ENCODE measurements around the gene YTHDF1. TPM values are rescaled to one million over a fixed set of nuclear protein-coding genes. Genes with fewer than 3 reads are reported as not detected.

YTHDF1 gene
- polyA plus RNA-seq, 1 experiment: 17.5 TPM

GRCh38 chr20:63208346-63208909 lies 7.5 kb downstream of the YTHDF1 start:
- no peaks in the 10 kb centered on the region for H3K27me3 ChIP-seq (ENCODE audit: control insufficient read depth, insufficient read depth, low read length)
- ChIA-PET CTCF (interaction anchor here (0.7 to 6.3 kb wide), 2 partner anchors 16 to 102 kb away, joined by 3 to 25 read pairs; no protein-coding TSS in a partner anchor), POLR2A (no interaction called here)
- DNase-seq (ENCODE audit: low read depth): no peak
- H3K36me3 ChIP-seq (ENCODE audit: control insufficient read depth, insufficient read depth, low read length): peaks cover 30% of the 10 kb centered on the region
- H3K4me3 ChIP-seq (ENCODE audit: low read depth, low read length): no peak overlapping the region
- TF ChIP-seq CTCF (IDR thresholded peaks at IDR 0.05; ENCODE audit: insufficient read depth, low read depth, low read length): no peak

- Histone ChIP-seq H3K36me3 (ENCODE audit: control insufficient read depth, insufficient read depth, low read length) (peaks cover 37% of the 10 kb centered on the region), H3K27me3 (ENCODE audit: control insufficient read depth, insufficient read depth, low read length) (no peaks in the 10 kb centered on the region), H3K4me3 (ENCODE audit: low read depth, low read length) (no peak overlapping the region)
- no peak for DNase-seq (ENCODE audit: low read depth)
- TF ChIP-seq CTCF (IDR thresholded peaks at IDR 0.05; ENCODE audit: insufficient read depth, low read depth, low read length): no peak
- ChIA-PET POLR2A (no interaction called here), CTCF (interaction anchor here (0.7 to 6.3 kb wide), 6 partner anchors 8 to 24 kb away, joined by 3 to 25 read pairs (median 4); no protein-coding TSS in a partner anchor)
Observed at GRCh38 chr20:63206878-63207277, 9.1 kb downstream of the YTHDF1 start.

- ChIA-PET CTCF (interaction anchor here (0.6 to 6.3 kb wide), 4 partner anchors 18 to 590 kb away, joined by 3 to 25 read pairs (median 4); no protein-coding TSS in a partner anchor), POLR2A (no interaction called here)
- Histone ChIP-seq H3K27me3 (ENCODE audit: control insufficient read depth, insufficient read depth, low read length) (no peaks in the 10 kb centered on the region), H3K4me3 (ENCODE audit: low read depth, low read length) (no peak overlapping the region), H3K36me3 (ENCODE audit: control insufficient read depth, insufficient read depth, low read length) (peaks cover 38% of the 10 kb centered on the region)
- no peak for TF ChIP-seq CTCF (IDR thresholded peaks at IDR 0.05; ENCODE audit: insufficient read depth, low read depth, low read length)
- DNase-seq (ENCODE audit: low read depth): no peak
Observed at GRCh38 chr20:63205896-63206295, 10.0 kb downstream of the YTHDF1 start.

GRCh38 chr20:63204362-63204761 lies 11.6 kb downstream of the YTHDF1 start:
- Histone ChIP-seq H3K36me3 (ENCODE audit: control insufficient read depth, insufficient read depth, low read length) (peaks cover 32% of the 10 kb centered on the region), H3K4me3 (ENCODE audit: low read depth, low read length) (no peak overlapping the region), H3K27me3 (ENCODE audit: control insufficient read depth, insufficient read depth, low read length) (no peaks in the 10 kb centered on the region)
- TF ChIP-seq CTCF (IDR thresholded peaks at IDR 0.05; ENCODE audit: insufficient read depth, low read depth, low read length): no peak
- DNase-seq (ENCODE audit: low read depth): no peak
- ChIA-PET CTCF (interaction anchor here (1.2 to 6.3 kb wide), 4 partner anchors 9 to 21 kb away, joined by 3 to 25 read pairs (median 8); partner anchors contain the start of gene YTHDF1), POLR2A (no interaction called here)

- POLR2A ChIA-PET: no interaction called here
- TF ChIP-seq CTCF (IDR thresholded peaks at IDR 0.05; ENCODE audit: insufficient read depth, low read depth, low read length): no peak
- DNase-seq (ENCODE audit: low read depth): no peak
- Histone ChIP-seq H3K4me3 (ENCODE audit: low read depth, low read length) (no peak overlapping the region), H3K27me3 (ENCODE audit: control insufficient read depth, insufficient read depth, low read length) (no peaks in the 10 kb centered on the region), H3K36me3 (ENCODE audit: control insufficient read depth, insufficient read depth, low read length) (peaks cover 30% of the 10 kb centered on the region)
- CTCF ChIA-PET: interaction anchor here (1.2 to 2.0 kb wide), 3 partner anchors 8 to 20 kb away, joined by 3 to 8 read pairs (median 6); no protein-coding TSS in a partner anchor
Observed at GRCh38 chr20:63202811-63203526, 13.0 kb downstream of the YTHDF1 start.

Data from BJ (cell line).